Astrocyte (in vitro differentiated cells and primary cell): ENCODE data around the gene LRRC47. TPM values are rescaled to one million over a fixed set of nuclear protein-coding genes. Genes with fewer than 3 reads are reported as not detected.

ENCODE experiments used
- DNase-seq: peaks from one replicate; pipeline ENCODE4 v3.0.0-alpha.2; 2010; ENCODE audit warnings: low read depth
- FAIRE-seq: peaks from 2 replicates; lab custom pipeline; 2011; peaks lifted over from hg19 to GRCh38; lab: Jason Lieb, UNC
- H2AFZ ChIP-seq: 2 replicates; pipeline ENCODE4 v1.6.0; 2012; ENCODE audit warnings: low read depth, low read length, inconsistent platforms
- H3K27ac ChIP-seq: 2 replicates; pipeline ENCODE4 v1.5.1; 2011; ENCODE audit warnings: low read depth, low read length, inconsistent platforms
- H3K27me3 ChIP-seq: 2 replicates; pipeline ENCODE4 v1.6.0; 2011; ENCODE audit warnings: low read length, inconsistent platforms; ENCODE audit not compliant: insufficient read depth
- H3K36me3 ChIP-seq: 2 replicates; pipeline ENCODE4 v1.5.1; 2011; ENCODE audit warnings: low read length, inconsistent platforms; ENCODE audit not compliant: insufficient read depth
- H3K4me1 ChIP-seq: 2 replicates; pipeline ENCODE4 v1.5.1; 2011; ENCODE audit warnings: low read length, inconsistent platforms; ENCODE audit not compliant: insufficient read depth
- H3K4me2 ChIP-seq: 2 replicates; pipeline ENCODE4 v1.6.0; 2012; ENCODE audit warnings: low read length, inconsistent platforms
- H3K4me3 ChIP-seq: 2 replicates; pipeline ENCODE4 v1.5.1; 2011; ENCODE audit warnings: low read depth, mild to moderate bottlenecking, low read length, inconsistent platforms; ENCODE audit not compliant: insufficient read depth
- H3K79me2 ChIP-seq: 2 replicates; pipeline ENCODE4 v1.6.0; 2012; ENCODE audit warnings: mild to moderate bottlenecking, low read length, inconsistent platforms; ENCODE audit not compliant: insufficient read depth
- H3K9ac ChIP-seq: 2 replicates; pipeline ENCODE4 v1.6.0; 2012; ENCODE audit warnings: mild to moderate bottlenecking, low read length, inconsistent platforms
- H3K9me3 ChIP-seq: 2 replicates; pipeline ENCODE4 v1.5.1; 2012; ENCODE audit warnings: low read depth, mild to moderate bottlenecking, low read length, inconsistent platforms; ENCODE audit not compliant: insufficient read depth
- H4K20me1 ChIP-seq: 2 replicates; pipeline ENCODE4 v1.6.0; 2012; ENCODE audit warnings: low read length, inconsistent platforms; ENCODE audit not compliant: insufficient read depth
- H3K27ac Mint-ChIP-seq: one replicate; pipeline ENCODE4 v1.8.0; 2021; ENCODE audit warnings: mild to moderate bottlenecking, mixed read lengths; ENCODE audit not compliant: unreplicated experiment
- H3K27me3 Mint-ChIP-seq: one replicate; pipeline ENCODE4 v1.8.0; 2021; ENCODE audit warnings: low read depth, mixed read lengths; ENCODE audit not compliant: unreplicated experiment
- H3K36me3 Mint-ChIP-seq: one replicate; pipeline ENCODE4 v1.8.0; 2021; ENCODE audit warnings: low read depth, mixed read lengths; ENCODE audit not compliant: unreplicated experiment
- H3K4me1 Mint-ChIP-seq: one replicate; pipeline ENCODE4 v1.8.0; 2021; ENCODE audit warnings: low read depth, mixed read lengths; ENCODE audit not compliant: unreplicated experiment
- H3K4me3 Mint-ChIP-seq: one replicate; pipeline ENCODE4 v1.8.0; 2021; ENCODE audit warnings: mild to moderate bottlenecking, moderate library complexity, mixed read lengths; ENCODE audit not compliant: unreplicated experiment
- H3K9me3 Mint-ChIP-seq: one replicate; pipeline ENCODE4 v1.8.0; 2021; ENCODE audit warnings: mild to moderate bottlenecking, mixed read lengths; ENCODE audit not compliant: unreplicated experiment
- CTCF ChIP-seq: IDR thresholded peaks from 2 replicates; pipeline ENCODE4 v1.5.1; 2011; ENCODE audit warnings: low read depth, mild to moderate bottlenecking, inconsistent platforms, low read length, moderate library complexity; ENCODE audit not compliant: insufficient read depth
- EZH2 ChIP-seq: IDR thresholded peaks from 2 replicates; pipeline ENCODE4 v1.6.1; 2012; ENCODE audit warnings: mild to moderate bottlenecking, low read length, inconsistent platforms; ENCODE audit not compliant: insufficient read depth
- total RNA-seq: library from RNA; stranded (reverse); gene quantifications from 2 replicates; pipeline ENCODE4 v1.2.1, GENCODE V29; 2021

Gene LRRC47
- total RNA-seq, 1 donor from 2014 or later = 51.5 TPM

DNA sequence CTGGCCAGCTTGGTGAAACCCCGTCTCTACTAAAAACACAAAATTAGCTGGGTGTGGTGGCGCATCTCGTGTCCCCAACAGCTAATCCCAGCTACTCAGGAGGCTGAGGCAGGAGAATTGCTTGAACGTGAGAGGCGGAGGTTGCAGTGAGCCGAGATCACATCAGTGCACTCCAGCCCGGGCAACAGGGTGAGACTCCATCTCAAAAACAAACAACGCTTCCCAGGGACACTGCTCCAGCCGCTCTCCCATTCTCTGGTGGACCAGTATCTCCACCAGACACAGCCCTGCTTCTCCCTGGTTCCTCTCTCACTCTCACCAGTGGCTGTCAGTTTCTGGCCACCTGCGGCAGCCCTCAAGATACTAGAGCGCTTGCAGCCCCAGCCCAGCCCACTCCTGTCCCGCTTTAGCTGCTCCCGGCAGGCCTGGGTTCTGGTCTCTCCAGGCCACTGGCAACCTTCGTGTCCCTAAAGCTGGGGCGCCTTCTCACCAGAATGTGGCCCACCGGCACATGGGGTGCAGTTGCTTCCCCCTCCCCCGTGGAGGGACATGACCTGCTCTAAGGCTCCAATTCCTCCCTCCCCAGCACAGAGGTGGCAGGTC is 20.9 kb upstream of the LRRC47 start:
- Histone ChIP-seq H4K20me1 (no peaks in the 10 kb centered on the region), H3K4me2 (no peak overlapping the region), H3K9me3 (no peaks in the 10 kb centered on the region), H3K9ac (no peak overlapping the region), H3K79me2 (no peaks in the 10 kb centered on the region), H3K27me3 (no peaks in the 10 kb centered on the region), H3K27ac (no peak overlapping the region), H3K4me1 (no peaks in the 10 kb centered on the region), H2AFZ (no peak overlapping the region), H3K4me3 (no peak overlapping the region), H3K36me3 (peaks cover 4% of the 10 kb centered on the region)
- H3K27me3 Mint-ChIP-seq = no peaks in the 10 kb centered on the region
- FAIRE-seq (no peak), DNase-seq (no peak)
- H3K9me3 Mint-ChIP-seq = no peaks in the 10 kb centered on the region
- no peaks in the 10 kb centered on the region for H3K4me1 Mint-ChIP-seq
- peak overlapping the region; percentile 47 for H3K27ac Mint-ChIP-seq
- H3K4me3 Mint-ChIP-seq = no peak overlapping the region
- H3K36me3 Mint-ChIP-seq = peaks cover 25% of the 10 kb centered on the region
- no peak for TF ChIP-seq CTCF
- no peak for TF ChIP-seq EZH2

GRCh38 chr1:3816331-3817137 is 20.2 kb upstream of the LRRC47 start:
- peaks cover 20% of the 10 kb centered on the region for H3K36me3 Mint-ChIP-seq
- no peaks in the 10 kb centered on the region for H3K9me3 Mint-ChIP-seq
- Histone ChIP-seq H3K79me2 (no peaks in the 10 kb centered on the region), H3K9me3 (no peaks in the 10 kb centered on the region), H3K36me3 (peaks cover under 1% of the 10 kb centered on the region), H4K20me1 (no peaks in the 10 kb centered on the region), H3K9ac (no peak overlapping the region), H3K27ac (no peak overlapping the region), H3K4me3 (no peak overlapping the region), H2AFZ (no peak overlapping the region), H3K27me3 (no peaks in the 10 kb centered on the region), H3K4me2 (no peak overlapping the region), H3K4me1 (no peaks in the 10 kb centered on the region)
- DNase-seq (no peak), FAIRE-seq (no peak)
- H3K27me3 Mint-ChIP-seq = no peaks in the 10 kb centered on the region
- no peak overlapping the region for H3K4me3 Mint-ChIP-seq
- no peak for TF ChIP-seq CTCF
- TF ChIP-seq EZH2 = no peak
- H3K4me1 Mint-ChIP-seq = peaks cover 3% of the 10 kb centered on the region
- no peak overlapping the region for H3K27ac Mint-ChIP-seq
